Germinal center (tissue), 1 donor: ENCODE data around the gene TARBP1.
A peak's percentile ranks its signal among the peaks of the same experiment; 100 is the strongest.
"Not testable (repeated sequence)": the region's sequence is repeated elsewhere in the genome, so short reads cannot be mapped to it uniquely, and the experiment has no call there.

Experiments
- DNase-seq: peaks from one replicate; pipeline ENCODE4 v3.0.0; 2012; ENCODE audit warnings: mixed read lengths, low spot score

TARBP1 gene

DNA sequence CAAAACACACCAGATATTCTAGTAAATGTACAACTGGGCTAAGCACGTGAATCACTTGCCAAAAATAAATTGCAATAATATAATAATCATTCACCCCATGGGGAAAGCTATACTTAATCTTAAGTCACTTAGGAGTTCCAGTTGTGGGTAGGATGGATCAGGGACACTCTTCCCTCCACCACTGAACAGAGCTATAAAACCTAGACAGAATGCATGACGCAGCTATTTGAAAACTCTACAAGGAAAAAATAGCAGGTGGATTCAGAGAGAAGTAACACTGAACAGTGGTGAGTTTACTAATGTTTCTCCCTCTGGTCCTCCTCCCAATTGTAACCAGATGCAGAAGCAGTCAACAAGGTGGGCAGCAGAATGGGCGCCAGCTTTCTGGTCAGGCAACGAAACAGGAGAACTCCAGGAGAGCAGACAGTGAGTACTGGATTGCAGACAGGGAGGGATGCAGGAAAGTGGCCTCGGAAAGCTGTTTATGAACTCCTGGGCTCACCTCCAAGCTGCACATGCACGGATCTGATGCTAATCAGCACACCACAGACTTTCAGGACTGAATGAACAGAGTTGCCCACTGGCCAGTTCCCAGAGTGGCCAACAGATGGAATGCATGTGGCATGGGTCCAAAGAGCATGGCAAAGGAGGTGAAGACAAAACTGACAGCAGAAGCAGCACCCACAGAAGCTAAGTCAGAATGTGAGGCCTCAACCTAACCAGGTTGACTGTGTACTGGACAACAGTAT is 41.4 kb downstream of the TARBP1 start:
- no peak for DNase-seq

DNA sequence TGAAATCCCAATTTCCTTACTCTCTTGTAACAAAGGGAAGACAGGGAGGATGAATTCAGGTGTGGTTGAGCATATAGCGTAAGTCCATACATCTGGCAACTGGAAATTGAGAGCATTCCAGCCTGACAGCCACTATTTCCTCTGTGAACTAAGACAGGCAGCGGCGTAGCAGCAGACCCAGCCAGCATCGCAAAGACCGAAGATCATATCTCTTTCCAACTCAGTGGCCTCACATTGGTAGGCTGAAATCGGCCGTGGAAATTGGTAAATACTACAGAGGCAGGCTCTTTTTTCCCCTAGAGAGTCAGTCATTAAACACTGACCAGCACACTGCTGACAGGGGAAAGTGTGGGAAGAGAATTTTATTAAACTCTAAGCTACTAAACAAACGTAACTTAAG is 43.4 kb downstream of the TARBP1 start:
- no peak for DNase-seq

DNA sequence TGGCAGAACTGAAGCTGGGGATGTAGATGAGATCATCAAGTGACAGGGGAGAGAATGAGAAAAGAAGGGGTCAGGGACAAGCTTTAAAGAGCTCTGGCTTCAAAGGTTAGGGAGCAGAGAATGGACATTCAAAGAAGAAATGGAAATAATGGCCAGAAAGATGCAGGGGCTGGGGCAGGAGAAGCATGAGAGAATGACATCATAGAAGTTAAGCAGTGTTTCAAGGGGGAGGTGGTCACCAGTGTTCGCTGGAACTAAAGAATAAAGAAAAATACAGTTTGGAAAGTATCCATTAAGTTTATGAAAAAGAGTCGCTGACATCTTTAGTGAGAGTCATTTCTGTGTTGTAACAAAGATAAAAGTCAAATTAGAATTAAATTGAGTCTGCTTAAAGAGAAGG is 44.3 kb downstream of the TARBP1 start:
- no peak for DNase-seq

DNA sequence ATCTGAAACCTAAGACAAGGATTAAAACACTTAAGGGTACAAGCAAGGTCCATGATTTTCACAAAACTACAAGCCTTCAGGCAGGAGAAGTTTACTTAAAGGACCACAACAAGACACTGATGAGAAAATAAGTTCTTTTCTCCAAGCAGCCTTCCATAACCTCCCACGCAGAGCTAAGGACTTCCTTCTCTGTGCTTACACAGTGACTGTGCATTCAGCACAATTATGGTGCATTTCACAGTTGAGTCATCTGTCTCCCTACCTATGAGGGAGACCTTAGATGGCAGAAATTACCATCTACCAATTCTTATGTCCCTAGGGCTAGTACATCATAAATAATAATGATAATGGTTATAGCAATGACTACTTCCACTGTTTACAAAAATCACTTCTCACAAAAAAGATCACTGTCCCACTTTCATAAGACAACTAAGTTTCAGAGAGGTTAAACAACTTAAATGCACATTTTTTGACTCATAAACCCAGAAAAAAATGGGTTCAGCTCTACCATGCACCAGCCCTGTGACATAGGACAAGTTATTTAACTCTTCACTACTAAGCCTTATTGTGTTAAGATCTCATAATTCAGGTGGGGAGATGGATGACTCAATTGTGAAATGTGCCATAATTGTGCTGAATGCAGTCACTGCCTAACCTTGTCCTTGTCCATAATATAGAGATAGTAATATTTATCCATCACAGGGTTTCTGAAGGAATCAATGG is 45.3 kb downstream of the TARBP1 start:
- DNase-seq: no peak

DNA sequence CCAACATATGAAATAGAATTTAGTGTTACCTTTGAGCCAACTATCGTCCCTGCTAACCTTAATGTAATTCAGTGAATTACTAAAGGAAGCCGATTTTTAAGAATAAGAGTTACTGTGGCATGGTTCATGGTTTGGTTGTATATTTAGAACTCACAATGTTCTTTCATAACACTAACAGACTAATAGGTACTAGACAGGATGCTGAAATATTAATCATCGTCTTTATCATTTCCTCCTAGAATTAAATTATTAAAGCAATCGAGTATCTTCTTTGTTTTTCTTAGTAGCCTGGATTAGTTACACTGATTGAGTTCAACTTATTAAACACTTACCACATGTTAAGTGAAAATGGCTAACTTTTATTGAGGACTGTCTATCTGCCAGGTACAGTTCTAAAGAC is 47.7 kb downstream of the TARBP1 start:
- no peak for DNase-seq

DNA sequence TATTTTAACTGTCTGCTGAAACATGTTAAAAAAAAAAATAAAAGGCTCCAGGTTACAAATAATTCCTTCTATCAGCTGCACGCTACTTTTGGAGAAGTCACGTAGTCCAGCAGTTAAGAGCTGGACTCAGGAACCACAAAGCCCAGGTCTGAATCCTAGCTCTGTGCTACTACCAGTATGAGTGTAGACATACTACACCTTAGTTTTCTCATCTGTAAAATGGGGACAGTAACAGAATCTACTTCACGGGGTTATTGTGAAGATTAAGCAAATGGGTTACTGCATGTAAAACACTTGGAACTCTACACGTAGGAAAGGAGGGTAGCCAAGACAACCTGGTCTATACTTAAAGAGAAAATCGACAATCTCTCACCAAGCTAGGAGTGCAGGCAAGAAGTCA is 48.3 kb downstream of the TARBP1 start:
- DNase-seq: no peak

DNA sequence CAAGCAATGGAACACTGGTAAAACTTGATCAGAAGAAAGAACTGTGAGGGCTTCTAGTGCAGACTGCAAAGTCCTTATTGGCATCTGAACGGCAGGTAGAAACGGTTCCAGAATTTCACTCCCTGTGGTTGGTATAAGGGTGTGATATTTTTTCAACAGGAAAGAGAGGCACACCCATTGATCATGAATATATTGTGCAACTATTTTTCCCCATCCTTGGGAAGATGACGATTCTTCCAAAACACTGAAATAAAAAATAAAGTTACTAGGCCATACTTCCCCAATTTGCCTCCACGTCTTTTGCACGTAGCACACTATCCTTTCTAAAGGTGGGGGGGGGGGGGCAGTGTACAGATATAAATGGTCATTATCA is 49.6 kb downstream of the TARBP1 start:
- DNase-seq: no peak

DNA sequence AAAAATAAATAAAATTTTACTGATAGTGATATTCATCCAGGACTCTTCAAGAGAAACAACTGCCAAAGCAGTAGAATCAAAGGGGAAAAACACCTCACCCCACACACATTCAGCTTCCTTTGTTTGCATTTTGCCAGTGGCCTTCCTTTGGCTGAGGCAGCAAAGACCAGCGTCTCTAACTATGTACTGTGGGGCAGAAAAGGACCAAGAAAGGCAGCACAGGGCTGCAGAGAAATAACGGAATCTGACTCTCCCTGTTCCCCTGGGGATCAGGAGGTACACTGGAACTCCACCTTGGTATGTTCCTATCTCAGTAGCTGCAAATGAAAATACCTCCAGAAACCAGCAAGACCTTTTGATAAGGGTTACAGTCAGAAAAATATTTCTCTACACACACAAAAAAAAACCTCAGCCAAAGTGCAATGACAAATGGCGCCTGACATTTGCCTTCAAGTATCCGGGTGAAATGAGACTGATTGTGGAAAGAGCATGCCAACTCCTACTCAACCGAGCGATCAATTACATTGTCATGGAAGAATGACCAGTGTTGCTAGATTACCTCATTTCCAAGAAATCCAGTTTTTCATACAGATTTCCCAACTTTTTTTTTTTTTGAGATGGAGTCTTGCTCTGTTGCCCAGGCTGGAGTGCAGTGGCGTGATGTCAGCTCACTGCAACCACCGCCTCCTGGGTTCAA is 50.9 kb downstream of the TARBP1 start:
- DNase-seq: no peak

DNA sequence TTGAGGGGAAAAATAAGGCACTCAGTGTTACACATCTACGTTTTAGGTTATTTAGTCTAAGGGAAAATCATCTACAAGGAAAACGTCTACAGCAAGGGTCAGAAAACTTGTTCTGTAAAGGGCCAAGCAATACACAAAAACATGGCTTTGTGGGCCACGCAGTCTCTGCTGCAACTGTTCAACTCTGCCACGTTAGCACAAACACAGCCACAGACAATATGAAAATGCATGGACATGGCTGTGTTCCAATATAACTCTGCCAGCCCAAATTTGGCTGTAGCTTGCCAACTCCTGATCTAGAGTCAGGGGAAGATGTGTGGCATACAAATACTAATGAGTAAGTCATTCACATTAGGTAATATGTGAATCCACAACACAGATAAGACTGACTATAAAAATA is 65.0 kb downstream of the TARBP1 start:
- DNase-seq: no peak

DNA sequence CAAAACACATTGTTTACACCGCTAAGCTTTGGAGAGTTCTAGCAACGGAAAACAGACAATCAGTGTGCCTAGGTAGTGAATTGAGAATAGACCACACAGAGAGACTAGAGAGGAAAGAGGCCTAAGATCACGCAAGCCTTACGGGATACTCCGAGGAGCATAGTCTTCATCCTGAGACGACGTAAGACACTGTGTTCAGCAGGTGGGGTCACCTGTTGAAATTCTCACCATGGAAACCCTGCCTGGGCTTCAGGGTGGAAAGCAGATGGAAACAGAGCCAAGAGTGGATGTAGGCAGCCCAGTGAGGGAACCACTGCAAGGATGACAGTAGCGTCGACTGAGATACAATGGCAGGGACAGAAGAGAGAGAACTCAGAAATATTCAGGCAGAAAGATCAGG is 65.5 kb downstream of the TARBP1 start:
- DNase-seq: no peak

DNA sequence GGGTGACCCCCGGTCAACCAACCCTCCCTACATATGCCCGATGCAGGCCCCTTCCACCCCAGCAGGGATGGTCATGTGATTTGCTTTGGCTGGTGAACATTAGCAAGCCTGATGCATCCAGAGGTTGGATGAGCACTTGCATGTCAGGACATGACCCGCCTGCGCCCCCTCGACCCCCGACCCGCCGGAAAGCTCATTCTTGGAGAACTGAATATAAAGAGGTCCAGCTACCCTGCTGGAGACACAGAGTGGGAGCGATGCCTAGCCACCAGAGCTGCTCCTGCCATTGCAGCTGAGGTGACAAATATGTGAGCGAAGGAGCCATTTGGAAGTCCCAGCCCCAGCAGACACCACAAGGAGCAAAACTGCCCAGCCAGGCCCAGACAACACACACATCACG is 66.1 kb downstream of the TARBP1 start:
- no peak for DNase-seq

DNA sequence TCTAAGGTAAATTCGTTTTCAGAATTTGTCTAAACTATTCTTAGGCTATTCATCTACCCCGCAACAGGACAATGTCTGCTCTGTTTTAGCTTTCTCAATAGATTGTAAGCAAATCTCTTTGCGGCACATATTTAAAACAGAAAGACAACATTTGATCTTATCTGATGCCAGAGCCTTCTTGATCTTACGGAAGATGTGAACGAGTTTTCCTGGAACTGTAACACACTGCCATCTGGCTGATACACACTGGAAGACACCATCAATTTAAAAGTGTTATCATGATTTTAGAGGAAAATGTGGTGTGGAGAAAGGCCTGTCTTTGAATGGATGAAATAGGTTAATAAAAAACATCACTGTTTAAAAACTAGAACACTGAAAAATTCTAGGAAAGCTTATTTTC is 69.7 kb downstream of the TARBP1 start:
- DNase-seq: no peak

DNA sequence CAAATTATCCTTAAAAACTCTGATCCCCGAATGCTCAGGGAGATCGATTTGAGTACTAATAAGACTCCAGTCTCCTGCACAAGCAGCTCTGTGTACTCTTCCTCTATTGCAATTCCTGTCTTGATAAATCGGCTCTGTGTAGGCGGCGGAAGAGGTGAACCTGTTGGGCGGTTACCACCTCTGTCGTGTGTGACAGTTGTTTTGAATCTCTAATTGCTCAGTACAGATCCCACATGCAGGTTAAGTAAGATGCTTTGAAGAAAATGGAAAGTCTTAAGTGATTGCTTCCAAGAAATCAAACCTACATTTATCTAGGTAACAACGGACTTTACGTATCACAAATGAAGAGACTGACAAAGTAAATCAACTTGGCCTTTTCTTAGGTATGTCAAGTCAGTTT is 70.2 kb downstream of the TARBP1 start:
- DNase-seq: no peak

DNA sequence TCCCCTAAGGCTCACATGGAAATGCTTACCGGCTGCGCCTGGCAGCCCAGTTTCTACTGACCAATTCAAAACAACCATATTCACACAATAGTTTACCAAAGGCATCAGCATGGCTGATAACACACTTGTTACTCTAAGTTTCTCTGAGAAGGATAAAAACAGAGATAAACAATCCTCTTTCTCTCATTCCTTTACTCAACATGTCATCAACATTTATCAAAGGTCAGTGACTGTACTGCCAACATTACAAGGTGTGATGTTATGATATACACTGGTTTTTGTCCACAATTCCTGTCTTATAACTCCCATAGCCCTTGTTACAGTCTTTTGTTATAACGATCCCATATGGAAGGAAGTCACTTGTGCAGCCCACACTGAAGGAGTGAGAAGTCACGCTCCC is 72.1 kb downstream of the TARBP1 start:
- DNase-seq: no peak

DNA sequence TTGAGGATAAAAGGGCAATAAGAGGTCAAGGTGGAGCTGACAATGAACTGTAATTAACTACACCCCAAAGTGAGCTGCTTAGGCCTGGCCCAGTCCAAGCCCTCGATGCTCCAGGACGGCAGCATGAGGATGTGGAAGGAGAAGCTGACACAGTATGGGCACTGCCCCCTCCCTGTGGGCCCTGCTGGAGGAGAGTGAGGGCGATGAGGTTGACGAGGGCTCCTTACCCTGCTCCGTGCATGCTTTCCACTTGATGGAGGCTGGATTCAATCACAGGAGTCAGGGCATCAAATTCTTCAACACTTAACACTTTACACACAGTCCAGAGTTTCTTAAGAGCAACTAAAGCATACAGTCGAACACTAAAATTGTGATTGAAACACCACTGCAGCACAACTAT is 73.3 kb downstream of the TARBP1 start:
- no peak for DNase-seq

DNA sequence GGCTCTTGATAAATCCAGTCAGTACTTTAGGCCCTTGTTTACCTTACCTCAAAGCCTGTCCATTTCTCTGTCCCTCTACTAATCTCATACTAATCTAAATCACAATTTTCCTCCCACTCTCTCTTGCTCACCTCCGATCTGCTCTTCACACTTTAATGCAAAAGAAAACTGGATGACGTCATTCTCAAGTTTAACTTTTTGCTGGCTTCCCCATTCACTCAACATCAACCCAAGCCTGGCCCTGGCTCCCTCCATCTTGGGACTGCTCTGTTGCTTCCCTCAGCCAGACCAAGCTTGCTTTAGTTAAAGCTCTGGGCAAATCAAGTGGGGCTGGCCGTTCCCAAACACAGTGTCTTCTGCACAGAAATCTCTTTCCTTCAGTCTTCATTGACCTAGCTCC is 76.0 kb downstream of the TARBP1 start:
- no peak for DNase-seq

DNA sequence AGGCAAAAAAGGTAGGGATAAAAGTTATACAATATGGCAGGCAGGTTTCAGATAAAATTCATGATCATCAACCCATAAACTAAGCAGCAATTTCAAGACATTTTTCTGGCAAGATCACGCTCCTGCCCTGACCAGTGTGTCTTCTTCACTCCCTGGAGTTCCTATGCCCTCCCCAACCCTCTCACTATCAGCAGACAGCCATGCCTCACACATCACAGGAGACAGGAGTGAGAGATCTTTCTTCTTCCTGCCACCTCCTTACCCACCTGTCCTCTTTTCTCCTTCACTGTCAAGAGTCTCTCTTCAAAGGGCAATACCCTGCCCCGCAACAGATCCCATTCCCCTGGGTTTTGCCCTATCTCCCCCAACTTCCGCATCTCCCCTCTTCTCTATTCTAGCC is 77.3 kb downstream of the TARBP1 start:
- DNase-seq: no peak

DNA sequence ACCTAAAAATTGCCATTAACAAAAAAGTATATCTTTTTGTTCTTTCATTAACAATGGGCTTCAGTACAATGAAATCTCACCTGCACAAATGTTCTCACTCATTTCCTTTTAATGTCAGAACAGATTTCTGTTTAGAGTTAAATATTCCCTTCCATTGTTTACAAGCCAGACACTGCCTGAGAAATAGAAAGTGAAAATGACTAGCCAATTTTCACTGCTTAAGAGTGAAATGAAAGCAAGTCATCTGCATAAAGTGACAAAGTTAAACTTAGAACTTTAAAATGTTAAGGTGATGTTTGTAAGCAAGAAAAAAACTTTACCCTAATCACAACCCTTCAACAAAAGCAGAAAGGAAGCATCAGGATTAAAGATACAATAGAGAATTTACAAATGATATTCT is 78.2 kb downstream of the TARBP1 start:
- DNase-seq: peak; percentile 23

DNA sequence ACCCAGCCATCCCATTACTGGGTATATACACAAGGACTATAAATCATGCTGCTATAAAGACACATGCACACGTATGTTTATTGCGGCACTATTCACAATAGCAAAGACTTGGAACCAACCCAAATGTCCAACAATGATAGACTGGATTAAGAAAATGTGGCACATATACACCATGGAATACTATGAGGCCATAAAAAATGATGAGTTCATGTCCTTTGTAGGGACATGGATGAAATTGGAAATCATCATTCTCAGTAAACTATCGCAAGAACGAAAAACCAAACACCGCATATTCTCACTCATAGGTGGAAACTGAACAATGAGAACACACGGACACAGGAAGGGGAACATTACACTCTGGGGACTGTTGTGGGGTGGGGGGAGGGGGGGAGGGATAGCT is 79.5 kb downstream of the TARBP1 start:
- not testable (repeated sequence) for DNase-seq

DNA sequence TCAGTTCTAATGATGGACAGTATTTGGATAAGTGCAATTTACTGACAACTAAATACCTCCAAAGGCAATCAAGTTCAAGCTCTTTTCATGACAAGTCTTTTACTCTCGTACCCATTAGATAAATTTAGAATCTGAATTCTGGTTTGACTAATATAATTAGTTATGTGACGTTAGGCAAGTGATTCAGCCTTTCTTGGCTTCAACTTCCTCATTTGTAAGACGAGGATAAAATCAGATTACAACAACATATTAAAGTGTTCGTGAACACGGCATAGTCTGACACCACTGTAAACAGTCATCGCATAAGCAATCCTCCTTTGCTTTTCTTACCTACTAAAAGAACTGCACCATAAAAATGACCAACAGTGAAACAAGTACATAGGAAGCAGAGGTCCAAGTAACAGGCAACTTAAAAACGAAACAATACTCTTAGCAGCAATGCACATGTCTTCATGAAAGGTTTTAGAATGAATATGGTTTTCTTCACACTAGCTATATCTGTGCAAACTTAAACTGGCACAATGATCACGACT is 80.1 kb downstream of the TARBP1 start:
- peak; percentile 23 for DNase-seq

DNA sequence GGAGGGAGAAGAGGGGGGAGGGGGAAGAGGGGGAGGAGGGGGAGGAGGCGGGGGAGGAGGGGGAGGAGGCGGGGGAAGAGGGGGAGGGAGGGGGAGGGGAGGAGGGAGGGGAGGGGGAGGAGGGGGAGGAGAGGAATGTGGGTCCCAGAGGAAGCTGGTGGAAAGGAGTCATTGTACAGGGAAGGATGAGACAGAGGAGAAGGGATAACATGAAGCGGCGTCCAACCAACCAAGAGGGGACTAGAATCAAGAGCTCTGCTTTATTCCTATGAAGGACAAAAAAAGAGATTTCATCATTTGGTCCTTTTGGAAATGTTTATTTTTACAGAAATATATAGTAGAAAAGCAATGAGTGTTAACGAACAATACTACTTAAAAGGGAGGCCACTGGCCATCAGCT is 81.2 kb downstream of the TARBP1 start:
- no peak for DNase-seq

DNA sequence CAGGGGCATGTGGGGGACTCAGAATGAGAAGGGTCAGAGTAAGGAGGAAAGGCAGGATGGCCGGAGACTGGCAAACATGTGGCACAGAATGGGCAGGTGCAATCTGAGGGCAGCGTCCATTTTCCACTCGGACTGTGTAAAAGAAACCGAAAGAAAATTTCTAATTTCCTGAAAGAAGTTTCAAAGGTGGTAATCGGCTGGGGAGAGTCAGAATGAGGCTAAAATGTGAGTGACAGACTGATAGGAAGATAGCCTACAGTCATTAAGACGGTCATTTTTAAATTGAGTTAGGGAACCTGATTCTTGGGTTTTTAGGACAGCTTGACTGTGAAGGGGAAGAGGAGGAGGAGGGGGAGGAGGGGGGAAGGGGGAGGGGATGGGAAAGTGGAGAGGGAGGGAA is 82.1 kb downstream of the TARBP1 start:
- no peak for DNase-seq

DNA sequence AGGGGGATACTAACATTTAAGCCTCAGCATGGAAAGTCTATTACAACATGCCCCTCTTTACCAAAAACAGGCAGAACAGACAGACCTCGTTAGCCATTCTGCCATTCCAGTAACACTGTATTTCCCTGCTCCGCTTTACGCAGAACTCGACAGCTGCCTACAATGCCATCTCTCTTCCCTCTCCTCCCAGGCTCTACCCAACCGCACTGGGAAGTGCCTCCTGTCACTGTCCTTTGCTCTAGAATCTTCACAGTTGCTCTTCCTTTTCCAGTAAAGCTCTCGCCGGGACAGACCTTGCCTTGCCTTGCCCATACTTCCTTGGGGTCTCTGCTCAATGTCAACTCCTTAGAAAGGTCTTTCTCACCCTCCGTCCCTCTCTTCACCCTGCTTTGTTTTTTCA is 82.9 kb downstream of the TARBP1 start:
- no peak for DNase-seq
